Activated CD8-positive, alpha-beta T cell treated with anti-CD3 and anti-CD28 coated beads for 36 hours (primary cell): ENCODE measurements around the gene SYNPO. TPM values are rescaled to one million over a fixed set of nuclear protein-coding genes. Genes with fewer than 3 reads are reported as not detected.

Experiments used
- ATAC-seq: fragments of 200-7000 bp; cut with Tn5 transposase; one replicate; pipeline ENCODE4 v1.10.0; 2021; ENCODE audit warnings: mild to moderate bottlenecking, moderate library complexity
- CTCF ChIA-PET: fragments of 350-600 bp; sonication (Branson Sonifier 250); formaldehyde crosslinking; loops from one replicate; lab custom pipeline; 2021; ENCODE audit warnings: antibody characterized with exemption; lab: Charles Lee
- POLR2A ChIA-PET: fragments of 350-600 bp; sonication (Branson Sonifier 250); formaldehyde crosslinking; loops from one replicate; lab custom pipeline; 2021; ENCODE audit warnings: antibody characterized with exemption; lab: Charles Lee
- DNase-seq: peaks from one replicate; pipeline ENCODE4 v3.0.0-alpha.2; 2020
- H3K27ac Mint-ChIP-seq: one replicate; pipeline ENCODE4 v1.8.0; 2021; ENCODE audit warnings: mild to moderate bottlenecking, mixed read lengths
- H3K27me3 Mint-ChIP-seq: one replicate; pipeline ENCODE4 v1.8.0; 2021; ENCODE audit warnings: mixed read lengths
- H3K36me3 Mint-ChIP-seq: one replicate; pipeline ENCODE4 v1.8.0; 2021; ENCODE audit warnings: low read depth, mixed read lengths
- H3K4me1 Mint-ChIP-seq: one replicate; pipeline ENCODE4 v1.8.0; 2021; ENCODE audit warnings: low read depth, mixed read lengths
- H3K4me3 Mint-ChIP-seq: one replicate; pipeline ENCODE4 v1.8.0; 2021; ENCODE audit warnings: mild to moderate bottlenecking, moderate library complexity, mixed read lengths
- H3K9me3 Mint-ChIP-seq: one replicate; pipeline ENCODE4 v1.8.0; 2021; ENCODE audit warnings: mixed read lengths
- intact Hi-C: fragments of 100-400 bp; cut with micrococcal nuclease; formaldehyde crosslinking; loops from one replicate; pipeline ENCODE4 v1.10.0; 2022
- total RNA-seq, 2 experiments: library from RNA; stranded (reverse); gene quantifications; one replicate each; pipeline ENCODE4 v1.2.3, GENCODE V29; 2021
- TF ChIP-seq, protein P1 (sequence below): fragments of 200-600 bp; IDR thresholded peaks from one replicate; pipeline ENCODE4 v1.8.0; 2022; ENCODE audit warnings: antibody characterized with exemption, mild to moderate bottlenecking

The SYNPO gene
- total RNA-seq, 2 experiments from 2014 or later, result 0.18 to 0.22 TPM

- no peaks in the 10 kb centered on the region for H3K27me3 Mint-ChIP-seq
- TF ChIP-seq, protein P1, sequence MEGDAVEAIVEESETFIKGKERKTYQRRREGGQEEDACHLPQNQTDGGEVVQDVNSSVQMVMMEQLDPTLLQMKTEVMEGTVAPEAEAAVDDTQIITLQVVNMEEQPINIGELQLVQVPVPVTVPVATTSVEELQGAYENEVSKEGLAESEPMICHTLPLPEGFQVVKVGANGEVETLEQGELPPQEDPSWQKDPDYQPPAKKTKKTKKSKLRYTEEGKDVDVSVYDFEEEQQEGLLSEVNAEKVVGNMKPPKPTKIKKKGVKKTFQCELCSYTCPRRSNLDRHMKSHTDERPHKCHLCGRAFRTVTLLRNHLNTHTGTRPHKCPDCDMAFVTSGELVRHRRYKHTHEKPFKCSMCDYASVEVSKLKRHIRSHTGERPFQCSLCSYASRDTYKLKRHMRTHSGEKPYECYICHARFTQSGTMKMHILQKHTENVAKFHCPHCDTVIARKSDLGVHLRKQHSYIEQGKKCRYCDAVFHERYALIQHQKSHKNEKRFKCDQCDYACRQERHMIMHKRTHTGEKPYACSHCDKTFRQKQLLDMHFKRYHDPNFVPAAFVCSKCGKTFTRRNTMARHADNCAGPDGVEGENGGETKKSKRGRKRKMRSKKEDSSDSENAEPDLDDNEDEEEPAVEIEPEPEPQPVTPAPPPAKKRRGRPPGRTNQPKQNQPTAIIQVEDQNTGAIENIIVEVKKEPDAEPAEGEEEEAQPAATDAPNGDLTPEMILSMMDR, result no peak
- no peak overlapping the region for H3K27ac Mint-ChIP-seq
- no peaks in the 10 kb centered on the region for H3K4me1 Mint-ChIP-seq
- H3K36me3 Mint-ChIP-seq, result no peaks in the 10 kb centered on the region
- ATAC-seq (no peak), DNase-seq (no peak)
- ChIA-PET POLR2A (no interaction called here), CTCF (no interaction called here)
- H3K9me3 Mint-ChIP-seq, result no peaks in the 10 kb centered on the region
- intact Hi-C loops, result no loop called here
- H3K4me3 Mint-ChIP-seq, result no peak overlapping the region
Measured at GRCh38 chr5:150616024-150616470, 24.4 kb upstream of the SYNPO start.

GRCh38 chr5:150616506-150616905 is 24.0 kb upstream of the SYNPO start:
- DNase-seq (no peak), ATAC-seq (no peak)
- intact Hi-C loops, result no loop called here
- TF ChIP-seq, protein P1, result no peak
- no peaks in the 10 kb centered on the region for H3K4me1 Mint-ChIP-seq
- no peaks in the 10 kb centered on the region for H3K27me3 Mint-ChIP-seq
- H3K4me3 Mint-ChIP-seq, result no peak overlapping the region
- ChIA-PET CTCF (no interaction called here), POLR2A (no interaction called here)
- H3K9me3 Mint-ChIP-seq, result no peaks in the 10 kb centered on the region
- no peaks in the 10 kb centered on the region for H3K36me3 Mint-ChIP-seq
- no peak overlapping the region for H3K27ac Mint-ChIP-seq

- Mint-ChIP-seq H3K9me3 (no peaks in the 10 kb centered on the region), H3K27ac (no peak overlapping the region), H3K27me3 (no peaks in the 10 kb centered on the region)
Measured at GRCh38 chr5:150618163-150618562, 22.3 kb upstream of the SYNPO start.

DNA sequence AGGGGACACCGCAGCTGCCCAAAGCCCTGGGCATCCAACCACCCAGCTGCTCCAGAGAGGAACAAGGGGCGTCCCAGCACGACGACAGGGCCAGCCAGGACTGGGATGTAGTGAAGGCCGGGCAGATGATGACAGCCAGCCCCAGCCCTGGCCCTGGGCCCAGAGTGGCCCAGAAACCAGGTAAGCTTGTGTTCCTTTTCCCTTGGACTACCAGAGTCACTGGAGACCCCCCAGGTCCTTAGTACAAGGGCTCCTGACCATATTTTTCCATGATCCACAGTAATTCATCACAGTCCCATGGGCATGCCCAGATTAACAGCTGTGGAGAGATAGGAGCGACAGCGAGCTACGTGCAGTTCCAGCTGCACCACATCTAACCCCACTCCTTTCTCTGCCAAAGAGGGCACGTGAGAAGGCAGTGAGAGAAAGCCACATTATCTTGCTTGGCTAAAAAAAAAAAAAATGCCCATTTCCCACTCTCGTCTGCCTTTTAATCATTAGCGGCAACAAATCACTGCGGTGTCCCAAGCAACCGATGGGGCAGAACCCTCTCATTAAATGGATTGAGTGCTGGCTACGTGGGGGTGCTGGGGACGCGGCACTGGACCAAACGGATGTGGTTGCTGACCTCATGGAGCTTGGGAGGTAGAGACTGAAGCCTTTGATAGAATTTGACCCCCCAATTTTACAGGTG is 21.7 kb upstream of the SYNPO start:
- H3K27me3 Mint-ChIP-seq, result no peaks in the 10 kb centered on the region
- H3K4me1 Mint-ChIP-seq, result peaks cover 13% of the 10 kb centered on the region
- ChIA-PET POLR2A (interaction anchor here (0.5 kb wide), 1 partner anchor 11 kb away, joined by 3 read pairs; no protein-coding TSS in a partner anchor), CTCF (no interaction called here)
- intact Hi-C loops, result no loop called here
- TF ChIP-seq, protein P1, result no peak
- DNase-seq, result no peak
- no peaks in the 10 kb centered on the region for H3K36me3 Mint-ChIP-seq
- H3K27ac Mint-ChIP-seq, result no peak overlapping the region
- H3K9me3 Mint-ChIP-seq, result no peaks in the 10 kb centered on the region
- ATAC-seq, result no peak
- H3K4me3 Mint-ChIP-seq, result no peak overlapping the region

More at GRCh38 chr5:150618163-150618562, 22.3 kb upstream of the SYNPO start:
- DNase-seq (no peak), ATAC-seq (no peak)
- intact Hi-C loops, result no loop called here
- CTCF ChIA-PET, result no interaction called here
- POLR2A ChIA-PET, result no interaction called here
- peaks cover 8% of the 10 kb centered on the region for H3K4me1 Mint-ChIP-seq
- TF ChIP-seq, protein P1, result no peak
- no peaks in the 10 kb centered on the region for H3K36me3 Mint-ChIP-seq
- H3K4me3 Mint-ChIP-seq, result no peak overlapping the region
